Fibroblast of the aortic adventitia (primary cell): ENCODE data around the gene PHACTR1. TPM values are rescaled to one million over a fixed set of nuclear protein-coding genes. Genes with fewer than 3 reads are reported as not detected.

Experiments
- DNase-seq: peaks from one replicate; pipeline ENCODE4 v3.0.0-alpha.2; 2010; ENCODE audit warnings: low read depth
- H3K4me3 ChIP-seq: 2 replicates; pipeline ENCODE4 v1.5.1; 2011; ENCODE audit warnings: low read depth, mild to moderate bottlenecking, control low read depth, low read length, moderate library complexity
- total RNA-seq: library from RNA; depleted of rRNA; stranded (reverse); fragments of >200 nt; gene quantifications from 2 replicates; pipeline ENCODE4 v1.2.3, GENCODE V29; 2012; ENCODE audit warnings: low replicate concordance
- TF ChIP-seq, protein P1 (sequence below): IDR thresholded peaks from 2 replicates; pipeline ENCODE4 v1.5.1; 2011; ENCODE audit warnings: mild to moderate bottlenecking, low read length, control low read depth, inconsistent platforms; ENCODE audit not compliant: insufficient read depth

The PHACTR1 gene
- total RNA-seq, 1 donor = 0.99 TPM

GRCh38 chr6:13201336-13201735 lies 484.8 kb downstream of the PHACTR1 start:
- H3K4me3 ChIP-seq = no peak overlapping the region
- no peak for DNase-seq
- TF ChIP-seq, protein P1, sequence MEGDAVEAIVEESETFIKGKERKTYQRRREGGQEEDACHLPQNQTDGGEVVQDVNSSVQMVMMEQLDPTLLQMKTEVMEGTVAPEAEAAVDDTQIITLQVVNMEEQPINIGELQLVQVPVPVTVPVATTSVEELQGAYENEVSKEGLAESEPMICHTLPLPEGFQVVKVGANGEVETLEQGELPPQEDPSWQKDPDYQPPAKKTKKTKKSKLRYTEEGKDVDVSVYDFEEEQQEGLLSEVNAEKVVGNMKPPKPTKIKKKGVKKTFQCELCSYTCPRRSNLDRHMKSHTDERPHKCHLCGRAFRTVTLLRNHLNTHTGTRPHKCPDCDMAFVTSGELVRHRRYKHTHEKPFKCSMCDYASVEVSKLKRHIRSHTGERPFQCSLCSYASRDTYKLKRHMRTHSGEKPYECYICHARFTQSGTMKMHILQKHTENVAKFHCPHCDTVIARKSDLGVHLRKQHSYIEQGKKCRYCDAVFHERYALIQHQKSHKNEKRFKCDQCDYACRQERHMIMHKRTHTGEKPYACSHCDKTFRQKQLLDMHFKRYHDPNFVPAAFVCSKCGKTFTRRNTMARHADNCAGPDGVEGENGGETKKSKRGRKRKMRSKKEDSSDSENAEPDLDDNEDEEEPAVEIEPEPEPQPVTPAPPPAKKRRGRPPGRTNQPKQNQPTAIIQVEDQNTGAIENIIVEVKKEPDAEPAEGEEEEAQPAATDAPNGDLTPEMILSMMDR = no peak

GRCh38 chr6:13203145-13203544 lies 486.6 kb downstream of the PHACTR1 start:
- DNase-seq = no peak
- H3K4me3 ChIP-seq = no peak overlapping the region
- TF ChIP-seq, protein P1 = no peak

DNA sequence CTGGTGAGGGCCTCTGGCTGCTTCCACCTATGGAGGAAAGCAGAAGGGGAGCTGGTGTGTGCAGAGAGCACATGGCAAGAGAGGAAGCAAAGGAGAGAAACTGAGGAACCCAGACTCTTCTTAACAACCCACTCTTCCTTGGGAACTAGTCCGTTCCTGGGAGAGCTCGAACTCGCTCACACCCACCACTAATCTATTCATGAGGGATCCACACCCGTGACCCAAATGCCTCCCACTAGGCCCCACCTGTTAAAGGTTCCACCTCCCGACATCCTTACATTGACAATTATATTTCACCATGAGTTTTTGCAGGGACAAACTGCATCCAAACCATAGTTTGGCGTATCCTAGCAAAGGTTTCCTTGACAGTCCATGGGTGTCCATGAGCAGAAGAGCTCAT lies 488.5 kb downstream of the PHACTR1 start:
- no peak for DNase-seq
- TF ChIP-seq, protein P1 = no peak
- H3K4me3 ChIP-seq = no peak overlapping the region

- TF ChIP-seq, protein P1 = no peak
- no peak overlapping the region for H3K4me3 ChIP-seq
- DNase-seq = no peak
Measured at GRCh38 chr6:13212096-13212495, 495.5 kb downstream of the PHACTR1 start.

GRCh38 chr6:13212538-13212937 lies 496.0 kb downstream of the PHACTR1 start:
- no peak for DNase-seq
- TF ChIP-seq, protein P1 = no peak
- no peak overlapping the region for H3K4me3 ChIP-seq

DNA sequence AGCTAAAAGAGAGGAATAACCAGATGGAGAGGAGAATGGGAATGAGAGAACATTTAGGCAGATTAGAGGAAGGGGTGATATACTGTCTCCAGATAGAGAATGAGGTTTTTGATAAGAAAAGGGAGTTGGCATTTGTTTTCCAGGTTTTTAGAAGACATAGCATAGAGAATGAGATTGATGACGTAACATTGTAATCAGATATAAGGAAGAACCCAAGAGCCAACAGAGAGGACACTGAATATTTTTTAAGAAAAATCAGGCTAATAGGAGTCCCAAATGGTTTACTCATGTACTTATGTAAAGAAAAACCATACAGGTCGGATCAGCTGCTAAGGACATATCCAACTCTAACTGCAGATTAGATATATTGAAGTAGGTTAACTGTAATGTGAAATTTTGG lies 498.8 kb downstream of the PHACTR1 start:
- TF ChIP-seq, protein P1 = no peak
- no peak overlapping the region for H3K4me3 ChIP-seq
- DNase-seq = no peak
